Raji (cell line): ENCODE results near the gene LCTL.

Experiments
- POLR2A ChIP-seq: IDR thresholded peaks from 2 replicates; pipeline ENCODE4 v1.6.1; 2011; ENCODE audit warnings: low read depth, low read length, control low read depth; ENCODE audit not compliant: insufficient read depth

The LCTL gene

GRCh38 chr15:66555685-66556084 lies 10.1 kb downstream of the LCTL start:
- TF ChIP-seq POLR2A, result no peak

- TF ChIP-seq POLR2A, result no peak
Observed at GRCh38 chr15:66545255-66545654, 20.5 kb downstream of the LCTL start.

- TF ChIP-seq POLR2A, result no peak
Observed at GRCh38 chr15:66542896-66543295, 22.9 kb downstream of the LCTL start.

DNA sequence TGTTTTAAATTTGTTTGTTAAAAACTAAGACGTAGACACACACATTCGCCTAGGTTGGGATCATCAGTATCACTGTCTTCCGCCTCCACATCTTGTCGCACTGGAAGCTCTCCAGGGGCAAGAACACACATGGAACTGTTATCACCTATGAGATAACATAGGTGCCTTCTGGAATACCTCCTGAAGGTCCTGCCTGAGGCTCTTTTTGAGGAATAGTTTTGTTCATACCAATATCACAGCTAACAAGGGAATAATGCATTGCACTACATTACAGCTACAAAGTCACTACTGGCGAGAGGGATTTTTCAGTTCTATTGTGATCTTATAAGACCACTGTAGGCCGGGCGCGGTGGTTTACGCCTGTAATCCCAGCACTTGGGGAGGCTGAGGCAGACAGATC lies 30.7 kb downstream of the LCTL start:
- TF ChIP-seq POLR2A, result no peak

DNA sequence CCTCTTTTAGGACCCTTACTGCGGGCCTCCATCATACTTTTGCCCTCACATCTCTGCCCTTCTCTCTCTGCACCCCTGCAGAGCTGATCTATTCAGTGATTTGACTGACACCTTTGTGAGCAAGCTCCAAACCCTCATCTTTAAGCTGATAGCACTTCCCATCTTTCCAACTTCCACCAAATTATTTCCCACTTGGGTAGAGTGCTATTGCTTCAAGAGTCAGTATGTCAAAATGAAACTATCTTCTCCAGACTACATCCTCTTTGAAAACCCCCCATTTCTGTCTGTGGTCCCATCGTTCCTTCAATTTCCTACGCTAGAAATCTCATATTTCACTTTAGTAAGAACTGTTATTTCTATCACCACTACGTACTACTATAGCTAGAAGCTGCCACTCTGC lies 41.0 kb downstream of the LCTL start:
- no peak for TF ChIP-seq POLR2A

GRCh38 chr15:66523926-66524325 lies 41.9 kb downstream of the LCTL start:
- TF ChIP-seq POLR2A, result no peak

DNA sequence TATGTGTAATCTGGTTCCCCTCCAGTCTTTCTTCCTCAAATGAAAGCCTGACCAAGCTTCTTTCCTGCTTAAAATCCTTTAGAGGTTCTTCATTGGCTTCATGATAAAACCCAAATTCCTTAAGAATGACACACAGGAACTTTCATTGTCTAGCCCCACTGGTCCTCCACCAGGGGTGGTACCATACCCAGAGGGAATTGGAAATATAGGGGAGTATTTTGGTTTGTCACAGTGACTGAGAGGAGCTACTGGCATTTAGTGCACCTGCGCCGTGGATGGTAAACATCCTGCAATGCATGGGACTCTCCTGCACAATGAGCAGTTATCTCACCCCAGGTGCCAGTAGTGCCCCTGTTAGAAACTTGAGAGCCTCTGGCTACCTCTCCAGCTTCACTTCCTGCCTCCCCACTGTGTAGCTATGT lies 49.9 kb downstream of the LCTL start:
- no peak for TF ChIP-seq POLR2A

DNA sequence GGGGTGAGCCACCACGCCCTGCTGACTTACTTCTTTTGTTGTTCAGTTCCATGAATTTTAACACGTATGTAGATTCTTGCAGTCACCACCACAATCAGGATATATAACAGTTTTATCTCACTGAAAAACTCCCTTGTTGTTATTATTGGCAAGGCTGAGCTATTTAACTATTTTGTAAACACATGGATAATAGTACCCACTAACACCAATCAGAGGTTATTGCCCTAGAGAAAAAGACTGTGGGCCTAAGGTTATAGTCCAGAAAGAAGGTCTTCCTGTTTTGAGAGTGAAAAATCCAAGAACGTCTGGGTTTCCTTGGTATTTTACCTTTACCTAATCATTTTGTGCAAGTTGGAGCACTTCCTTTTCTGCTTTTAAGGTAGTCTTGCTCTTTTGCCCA lies 51.2 kb downstream of the LCTL start:
- no peak for TF ChIP-seq POLR2A

DNA sequence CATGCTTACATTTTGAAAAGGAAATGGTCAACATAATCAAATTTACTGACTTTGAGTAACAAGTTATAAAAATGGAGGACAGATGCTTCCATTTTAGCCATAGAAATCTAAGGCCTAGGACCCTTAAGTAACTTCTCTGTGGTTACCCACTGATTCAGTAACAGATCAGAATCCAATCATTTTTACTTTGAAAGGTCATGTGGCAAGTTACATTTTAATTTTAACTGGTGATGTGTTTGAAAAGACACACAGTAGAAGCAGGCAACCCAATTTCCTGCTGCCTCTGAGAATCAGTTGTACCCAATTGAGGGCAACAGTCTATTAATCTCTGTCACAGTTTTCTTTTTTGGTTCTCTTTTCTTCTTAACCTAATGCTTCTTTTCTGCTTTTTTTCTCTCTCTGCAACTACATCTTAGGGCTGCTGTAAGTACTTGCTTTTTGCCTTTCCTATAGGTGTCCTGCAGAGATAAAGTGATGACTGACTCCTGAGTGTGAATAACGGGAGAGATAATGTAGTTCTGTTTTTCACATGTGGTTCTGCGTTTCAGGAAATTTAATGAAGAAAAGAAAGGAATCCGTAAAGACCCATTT lies 57.4 kb downstream of the LCTL start:
- TF ChIP-seq POLR2A, result no peak

- TF ChIP-seq POLR2A, result no peak
Observed at GRCh38 chr15:66505818-66506217, 60.0 kb downstream of the LCTL start.

- TF ChIP-seq POLR2A, result no peak
Observed at GRCh38 chr15:66505430-66505811, 60.4 kb downstream of the LCTL start.

GRCh38 chr15:66504563-66505429 lies 61.0 kb downstream of the LCTL start, which contains the start of the genes RPL4 and ZWILCH:
Gene RPL4, minus strand, starts transcription at chr15:66504855. Its CDS starts 65 bp downstream, at chr15:66504790.
Gene ZWILCH, plus strand, starts transcription at chr15:66505326. Its CDS starts 13 bp downstream, at chr15:66505339.
- TF ChIP-seq POLR2A, result peak; percentile 92

DNA sequence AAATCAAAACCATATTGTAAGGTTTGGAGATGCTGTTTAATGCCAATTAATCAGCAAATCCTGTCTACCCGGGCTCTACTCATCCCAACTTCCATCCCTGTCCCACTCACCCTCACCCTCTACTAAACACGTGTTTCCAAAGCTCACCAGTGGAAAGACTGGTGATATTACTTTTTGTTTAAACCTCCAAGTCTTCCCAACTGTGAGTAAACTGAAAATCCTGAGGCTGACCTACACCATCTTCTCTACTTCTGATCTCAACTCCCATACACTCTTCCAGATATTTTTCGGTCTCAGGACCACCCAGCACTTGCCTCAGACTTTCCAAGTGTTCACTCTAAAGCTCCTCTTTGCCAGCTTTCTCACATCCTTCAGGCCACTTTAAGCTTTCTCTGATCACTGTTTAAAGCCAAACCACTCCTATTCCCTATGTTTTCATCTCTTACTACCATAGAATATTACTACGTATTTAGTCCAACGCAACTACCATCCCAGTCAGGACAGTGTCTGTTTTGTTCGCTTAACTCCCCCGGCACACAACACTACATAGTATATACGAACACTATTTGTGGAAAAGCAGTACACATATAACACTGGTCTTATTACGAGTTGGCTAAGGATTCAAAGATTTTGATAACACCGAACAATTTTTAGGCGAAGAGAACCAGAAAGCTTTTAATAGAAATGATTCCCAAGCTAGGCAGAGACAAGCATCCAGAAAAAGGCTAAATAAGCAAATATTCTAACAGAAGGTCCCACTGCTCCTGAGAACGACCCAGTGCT lies 61.8 kb downstream of the LCTL start:
- no peak for TF ChIP-seq POLR2A

DNA sequence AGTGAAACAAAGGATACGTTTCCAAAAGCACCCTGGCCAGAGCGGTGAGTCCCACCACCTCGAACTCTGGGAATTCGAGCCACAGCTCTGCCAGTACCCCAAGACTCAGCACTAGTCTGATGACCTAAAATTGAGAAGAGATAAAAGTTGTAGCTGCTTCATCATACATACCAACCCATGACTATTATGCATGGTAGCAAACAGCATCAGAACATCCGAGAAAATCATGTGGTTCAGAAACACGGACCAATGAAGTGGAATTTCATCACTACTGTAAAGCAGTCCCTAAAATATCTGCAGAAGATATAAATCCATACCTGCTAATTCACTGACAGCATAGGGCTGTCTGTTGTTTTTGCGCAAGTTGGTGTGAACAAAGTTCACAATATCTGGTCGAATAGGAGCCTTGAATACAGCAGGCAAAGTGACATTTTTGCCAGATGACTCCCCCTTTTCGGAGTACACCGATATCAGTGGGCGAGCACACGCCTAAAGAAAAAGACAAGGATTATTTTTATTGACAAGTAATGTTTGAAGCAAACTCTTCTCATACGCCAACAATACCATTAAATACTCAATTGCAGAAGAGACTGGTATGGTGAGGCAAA lies 62.7 kb downstream of the LCTL start:
- 0 out of 2 replicates have a peak, but pooled peaks have one; percentile 9 for TF ChIP-seq POLR2A

GRCh38 chr15:66502491-66502890 lies 63.3 kb downstream of the LCTL start:
- TF ChIP-seq POLR2A, result no peak
